Parathyroid adenoma (tissue), 2 donors: ENCODE data around the gene C16orf74.
A peak's percentile ranks its signal among the peaks of the same experiment; 100 is the strongest.

Experiments used
- H2AFZ ChIP-seq: fragments of 300-600 bp; sonication (generic); one replicate; pipeline ENCODE4 v1.7.0; 2017; ENCODE audit warnings: antibody characterized with exemption, mild to moderate bottlenecking
- H3K27ac ChIP-seq: fragments of 300-600 bp; sonication (generic); one replicate; pipeline ENCODE4 v1.7.0; 2017
- H3K27me3 ChIP-seq: fragments of 300-600 bp; sonication (generic); one replicate; pipeline ENCODE4 v1.7.0; 2017; ENCODE audit warnings: low read length; ENCODE audit not compliant: control insufficient read depth, insufficient read depth
- H3K36me3 ChIP-seq: fragments of 300-600 bp; sonication (generic); one replicate; pipeline ENCODE4 v1.7.0; 2017; ENCODE audit warnings: low read length; ENCODE audit not compliant: control insufficient read depth, insufficient read depth
- H3K4me1 ChIP-seq: fragments of 300-600 bp; sonication (generic); one replicate; pipeline ENCODE4 v1.7.0; 2017; ENCODE audit warnings: control low read depth
- H3K4me2 ChIP-seq: fragments of 300-600 bp; sonication (generic); one replicate; pipeline ENCODE4 v1.7.0; 2017; ENCODE audit warnings: low read length
- H3K4me3 ChIP-seq: fragments of 300-600 bp; sonication (generic); one replicate; pipeline ENCODE4 v1.7.0; 2017; ENCODE audit warnings: low read depth, low read length
- H3K79me2 ChIP-seq: fragments of 300-600 bp; sonication (generic); one replicate; pipeline ENCODE4 v1.7.0; 2017; ENCODE audit warnings: control low read depth
- H3K9ac ChIP-seq: fragments of 300-600 bp; sonication (generic); one replicate; pipeline ENCODE4 v1.7.0; 2017; ENCODE audit warnings: mild to moderate bottlenecking
- H3K9me3 ChIP-seq: fragments of 300-600 bp; sonication (generic); one replicate; pipeline ENCODE4 v1.7.0; 2017; ENCODE audit warnings: low read length; ENCODE audit not compliant: control insufficient read depth
- TF ChIP-seq, protein P1 (sequence below): fragments of 300-600 bp; sonication (generic); IDR thresholded peaks from one replicate; pipeline ENCODE4 v1.7.0; 2017; ENCODE audit warnings: antibody characterized with exemption, mild to moderate bottlenecking
- donor health status: primary hyperparathyroidism.

Gene C16orf74

DNA sequence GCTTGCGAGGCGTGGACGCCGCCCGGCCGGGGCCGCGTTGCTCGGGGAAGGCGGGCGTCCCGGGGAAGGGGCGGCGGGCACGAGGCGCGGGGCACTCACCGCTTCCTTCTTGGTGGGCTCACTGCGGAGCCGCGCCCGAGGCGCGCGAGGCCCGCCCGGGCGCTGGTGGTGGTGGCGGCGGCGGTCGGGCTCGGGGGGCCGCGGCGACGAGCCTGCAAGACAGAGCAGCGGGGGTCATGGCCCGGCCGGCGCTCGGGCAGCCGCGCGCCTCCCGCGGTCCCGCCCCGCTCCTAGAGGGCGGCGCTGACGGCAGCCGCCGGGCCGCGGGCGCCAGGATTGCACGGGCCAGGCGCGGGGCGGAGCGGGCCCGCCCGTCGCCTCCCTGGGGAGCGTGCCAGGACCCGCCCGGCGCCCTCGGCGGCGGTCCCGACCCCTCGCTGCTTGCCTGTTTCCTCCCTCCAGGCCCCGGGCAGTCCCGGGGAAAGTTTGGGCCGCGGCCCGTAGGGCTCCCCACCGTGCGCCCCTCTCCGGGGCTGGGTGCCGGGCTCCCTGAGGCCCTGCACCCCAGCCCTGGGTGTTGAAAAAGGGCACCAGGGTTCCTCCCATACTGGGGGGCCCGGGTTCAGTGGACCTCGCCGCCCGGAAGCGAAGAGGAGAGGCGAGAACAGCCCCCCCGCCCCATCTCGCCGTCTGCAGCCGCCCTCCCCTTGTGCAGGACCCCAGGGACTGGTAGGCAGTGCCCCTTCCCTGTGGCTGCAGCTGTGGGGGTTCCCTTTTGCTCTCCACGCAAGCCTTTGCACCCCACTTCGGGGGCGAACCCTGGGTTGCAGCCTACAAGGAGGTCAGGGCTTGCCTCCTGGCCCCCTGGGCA lies at the start of gene C16orf74:
Gene C16orf74, minus strand, starts transcription at position 270 of the 871 bp plus-strand sequence. CDS start 15,879 bp downstream, outside the sequence.
- H3K4me1 ChIP-seq: peaks cover 7% of the 10 kb centered on the region
- H3K36me3 ChIP-seq: no peaks in the 10 kb centered on the region
- H3K27ac ChIP-seq: no peak within 1 kb of the TSS
- no peaks in the 10 kb centered on the region for H3K27me3 ChIP-seq
- H3K79me2 ChIP-seq: no peaks in the 10 kb centered on the region
- H3K4me3 ChIP-seq: peak within 1 kb of the TSS; percentile 58
- H2AFZ ChIP-seq: peak within 1 kb of the TSS; percentile 91
- H3K9ac ChIP-seq: no peak within 1 kb of the TSS
- TF ChIP-seq, protein P1, sequence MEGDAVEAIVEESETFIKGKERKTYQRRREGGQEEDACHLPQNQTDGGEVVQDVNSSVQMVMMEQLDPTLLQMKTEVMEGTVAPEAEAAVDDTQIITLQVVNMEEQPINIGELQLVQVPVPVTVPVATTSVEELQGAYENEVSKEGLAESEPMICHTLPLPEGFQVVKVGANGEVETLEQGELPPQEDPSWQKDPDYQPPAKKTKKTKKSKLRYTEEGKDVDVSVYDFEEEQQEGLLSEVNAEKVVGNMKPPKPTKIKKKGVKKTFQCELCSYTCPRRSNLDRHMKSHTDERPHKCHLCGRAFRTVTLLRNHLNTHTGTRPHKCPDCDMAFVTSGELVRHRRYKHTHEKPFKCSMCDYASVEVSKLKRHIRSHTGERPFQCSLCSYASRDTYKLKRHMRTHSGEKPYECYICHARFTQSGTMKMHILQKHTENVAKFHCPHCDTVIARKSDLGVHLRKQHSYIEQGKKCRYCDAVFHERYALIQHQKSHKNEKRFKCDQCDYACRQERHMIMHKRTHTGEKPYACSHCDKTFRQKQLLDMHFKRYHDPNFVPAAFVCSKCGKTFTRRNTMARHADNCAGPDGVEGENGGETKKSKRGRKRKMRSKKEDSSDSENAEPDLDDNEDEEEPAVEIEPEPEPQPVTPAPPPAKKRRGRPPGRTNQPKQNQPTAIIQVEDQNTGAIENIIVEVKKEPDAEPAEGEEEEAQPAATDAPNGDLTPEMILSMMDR: no peak
- H3K4me2 ChIP-seq: peak within 1 kb of the TSS; percentile 93
- H3K9me3 ChIP-seq: no peaks in the 10 kb centered on the region

DNA sequence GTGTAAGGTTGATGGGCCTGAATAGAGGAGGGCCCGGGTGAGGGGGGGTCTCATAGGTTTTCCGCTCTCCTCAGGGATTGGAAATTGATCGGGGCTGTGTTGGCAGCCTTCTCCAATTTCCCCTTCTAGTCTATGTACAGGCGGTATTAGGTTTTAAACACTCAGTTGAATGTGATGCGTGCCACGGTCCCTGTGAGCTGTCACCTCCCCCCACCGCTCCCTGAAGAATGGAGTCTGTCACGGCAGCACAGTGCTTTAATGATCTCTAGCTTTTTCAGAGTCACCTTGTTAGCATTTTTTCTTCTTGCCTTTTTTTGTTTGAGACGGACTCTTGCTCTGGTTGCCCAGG lies 49.4 kb upstream of the C16orf74 start:
- TF ChIP-seq, protein P1: no peak
- no peaks in the 10 kb centered on the region for H3K36me3 ChIP-seq
- peaks cover 43% of the 10 kb centered on the region for H3K79me2 ChIP-seq
- H3K9me3 ChIP-seq: no peaks in the 10 kb centered on the region
- H3K4me1 ChIP-seq: peaks cover 17% of the 10 kb centered on the region
- H2AFZ ChIP-seq: peak overlapping the region; percentile 76
- H3K27me3 ChIP-seq: no peaks in the 10 kb centered on the region
- peak overlapping the region; percentile 85 for H3K4me2 ChIP-seq
- H3K9ac ChIP-seq: peak overlapping the region; percentile 82
- H3K27ac ChIP-seq: peak overlapping the region; percentile 80
- H3K4me3 ChIP-seq: peak overlapping the region; percentile 67

DNA sequence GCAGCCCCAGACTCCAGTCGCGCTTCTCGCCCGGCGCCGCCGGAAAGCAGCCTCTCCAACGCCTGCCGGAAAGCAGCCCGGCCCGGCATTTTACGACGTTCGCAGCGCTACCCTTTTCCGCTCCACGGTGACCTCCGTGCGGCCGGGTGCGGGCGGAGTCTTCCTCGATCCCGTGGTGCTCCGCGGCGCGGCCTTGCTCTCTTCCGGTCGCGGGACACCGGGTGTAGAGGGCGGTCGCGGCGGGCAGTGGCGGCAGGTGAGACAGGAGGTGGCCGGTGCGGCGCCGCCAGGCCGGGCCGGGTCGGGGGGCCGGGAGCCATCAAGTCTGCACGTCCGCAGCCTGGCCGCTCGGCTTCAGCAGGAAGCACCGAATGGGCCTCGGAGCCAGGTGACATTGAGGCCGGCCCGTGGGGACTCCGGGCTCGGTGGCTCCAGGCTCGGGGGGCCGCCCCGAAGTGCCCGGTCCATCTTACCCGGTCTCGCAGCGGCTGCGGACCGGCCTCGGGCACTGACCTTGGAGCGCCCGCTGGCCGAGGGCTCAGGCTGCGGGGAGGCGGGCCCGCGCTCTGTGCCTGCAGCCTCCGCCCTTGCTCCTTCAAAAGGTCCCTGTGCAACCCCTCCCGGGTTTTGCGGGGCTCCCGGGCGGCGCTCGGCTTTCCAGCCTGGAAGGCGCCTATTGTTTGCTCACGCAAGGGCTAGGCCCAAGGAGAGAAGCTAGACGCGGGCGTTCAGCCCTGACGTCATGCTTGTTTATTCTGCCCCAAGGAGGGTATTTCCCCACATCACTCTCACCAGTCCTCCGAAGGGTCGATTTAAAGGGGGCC lies 48.8 kb upstream of the C16orf74 start, which contains the start of the genes COX4I1 and EMC8:
Gene COX4I1, plus strand, starts transcription at position 199 of the 824 bp plus-strand sequence. CDS start 1,511 bp downstream, outside the sequence.
Gene EMC8, minus strand, starts transcription at position 48 of the 824 bp plus-strand sequence. CDS start 249 bp downstream, outside the sequence.
- Histone ChIP-seq H3K27me3 (no peaks in the 10 kb centered on the region), H3K79me2 (peaks cover 46% of the 10 kb centered on the region), H3K4me3 (peak within 1 kb of the TSS; percentile 67), H3K36me3 (no peaks in the 10 kb centered on the region), H2AFZ (peak within 1 kb of the TSS; percentile 76), H3K4me1 (peaks cover 17% of the 10 kb centered on the region), H3K9me3 (no peaks in the 10 kb centered on the region), H3K4me2 (peak within 1 kb of the TSS; percentile 87), H3K27ac (peak within 1 kb of the TSS; percentile 80), H3K9ac (peak within 1 kb of the TSS; percentile 82)
- TF ChIP-seq, protein P1: no peak

DNA sequence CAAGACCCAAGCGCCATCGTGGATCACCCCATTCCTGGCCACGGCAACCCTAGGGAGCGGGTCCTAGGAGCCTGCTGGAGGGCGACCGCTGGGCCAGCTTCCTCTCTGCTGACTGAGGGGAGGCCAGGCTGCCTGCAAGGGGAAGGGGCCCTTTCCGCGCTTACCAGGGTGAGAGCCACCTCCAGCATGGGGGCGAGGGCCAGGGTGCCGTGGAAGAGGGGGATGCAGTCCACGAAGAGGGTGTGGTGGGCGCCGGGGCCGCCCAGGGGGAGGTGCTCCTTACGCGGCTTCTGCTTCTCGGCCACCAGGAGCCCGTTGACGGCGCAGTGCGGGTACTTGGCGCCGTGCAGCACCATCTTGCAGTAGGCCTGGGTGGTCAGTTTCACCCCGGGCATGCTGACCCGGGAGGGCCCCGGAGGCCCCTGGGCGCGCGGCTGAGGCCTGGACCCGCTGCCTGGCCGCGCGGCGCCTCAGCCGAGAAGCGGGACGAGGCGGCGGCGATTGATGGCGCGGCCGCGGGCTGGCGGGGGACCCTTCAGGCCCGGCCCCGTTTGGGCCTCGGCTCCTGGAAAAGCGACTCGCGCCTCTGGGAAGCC lies 48.1 kb upstream of the C16orf74 start:
- Histone ChIP-seq H3K4me3 (peak overlapping the region; percentile 67), H3K27me3 (no peaks in the 10 kb centered on the region), H3K9me3 (no peaks in the 10 kb centered on the region), H3K36me3 (no peaks in the 10 kb centered on the region), H3K27ac (no peak overlapping the region), H3K79me2 (peaks cover 48% of the 10 kb centered on the region), H3K4me1 (peaks cover 17% of the 10 kb centered on the region), H2AFZ (peak overlapping the region; percentile 76), H3K9ac (no peak overlapping the region), H3K4me2 (peak overlapping the region; percentile 87)
- TF ChIP-seq, protein P1: peak; percentile 9
